Erythroblast (primary cell): ENCODE data around the gene P4HA2.

Experiments used
- GATA1 ChIP-seq: IDR thresholded peaks from 2 replicates; pipeline ENCODE4 v1.6.1; 2011; ENCODE audit warnings: low read depth, mild to moderate bottlenecking, control low read depth, low read length, moderate library complexity
- POLR2A ChIP-seq: IDR thresholded peaks from 2 replicates; pipeline ENCODE4 v1.6.1; 2011; ENCODE audit warnings: mild to moderate bottlenecking, low read length

DNA sequence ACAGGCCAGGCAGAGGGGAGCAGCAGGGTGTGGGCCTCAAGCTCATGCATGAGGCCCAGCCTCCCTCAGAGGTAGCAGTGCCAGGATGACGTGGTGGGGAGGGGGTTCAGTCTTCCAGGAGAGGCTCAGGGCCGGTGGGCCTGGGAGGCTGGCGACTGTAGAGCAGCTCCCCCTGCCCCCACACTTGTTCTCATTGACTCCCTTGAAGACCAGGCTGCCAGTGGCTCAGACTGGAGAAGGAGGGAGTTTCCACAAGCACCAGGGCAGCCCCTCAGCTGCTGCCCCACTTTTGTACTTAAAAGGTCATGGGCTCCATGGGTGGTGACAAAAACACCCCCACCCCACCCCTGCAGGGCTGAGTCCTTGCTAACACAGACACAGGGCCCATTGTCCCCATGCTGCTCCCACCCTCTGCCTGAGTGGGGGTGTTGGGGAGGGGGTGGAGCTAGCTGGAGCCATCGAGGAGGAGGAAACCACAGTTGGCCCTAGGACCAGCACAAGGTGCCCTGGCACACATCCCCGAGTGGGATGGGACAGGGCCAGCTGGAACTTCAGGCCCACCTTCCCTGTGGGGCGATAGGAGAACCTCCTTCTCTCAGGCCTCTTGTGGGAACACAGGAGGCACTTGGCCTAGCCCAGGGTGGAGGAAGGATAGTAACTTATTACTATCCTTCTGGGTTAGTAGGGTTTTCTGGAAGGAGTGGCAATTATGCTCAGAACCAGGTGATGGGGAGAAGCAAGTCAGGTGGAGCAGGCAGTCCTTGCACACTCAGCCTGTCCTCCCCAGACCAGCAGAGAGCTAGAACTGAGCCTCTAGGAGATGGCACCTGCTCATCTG lies 40.5 kb upstream of the P4HA2 start:
- no peak for TF ChIP-seq POLR2A
- no peak for TF ChIP-seq GATA1
